ENCODE data around the gene GRB14.

DNA sequence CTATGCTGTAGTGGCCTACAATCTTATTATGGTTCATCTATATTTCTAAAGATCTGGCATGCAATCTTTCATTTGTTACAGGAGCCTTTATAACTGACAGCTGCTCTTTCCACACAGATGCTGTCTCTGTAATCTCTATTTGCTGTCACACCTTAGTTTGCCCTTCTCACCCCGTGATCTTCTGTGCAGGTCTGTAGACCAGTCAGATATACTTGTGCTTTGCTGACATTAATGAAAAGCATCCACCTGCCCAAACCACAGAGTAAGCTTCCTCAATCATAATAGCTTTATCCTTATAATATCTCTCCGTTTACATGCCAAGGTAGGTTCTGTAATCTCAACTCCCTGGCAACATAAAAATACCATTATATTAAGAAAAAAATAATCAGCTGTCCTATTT is 122.4 kb downstream of the GRB14 start:
- TF ChIP-seq HNRNPH1 (optimal IDR thresholded peaks at IDR 0.05; ENCODE audit: low read depth, low read length) (no peak), HMG20B (CRISPR knock-in tag; conservative IDR thresholded peaks at IDR 0.05) (no peak), ZMAT3 (CRISPR knock-in tag; conservative IDR thresholded peaks at IDR 0.05) (no peak), ZNF282 (IDR thresholded peaks at IDR 0.05; ENCODE audit: partially characterized antibody) (no peak), ZNF629 (CRISPR knock-in tag; conservative IDR thresholded peaks at IDR 0.05) (no peak), HCFC1 (IDR thresholded peaks at IDR 0.05; ENCODE audit: low read depth, low read length) (no peak), TCF7L2 (IDR thresholded peaks at IDR 0.05; ENCODE audit: low read depth, low read length) (no peak)
